ENCODE data around the gene PTH2. TPM values are rescaled to one million over a fixed set of nuclear protein-coding genes. Genes with fewer than 3 reads are reported as not detected.

PTH2 gene
- total RNA-seq, 4 donors from 2014 or later, result not detected

GRCh38 chr19:49411681-49412326 lies 11.4 kb downstream of the PTH2 start:
- H3K27me3 ChIP-seq, result peaks cover 16% of the 10 kb centered on the region
- TF ChIP-seq CTCF (IDR thresholded peaks at IDR 0.05), result no peak
- TF ChIP-seq POLR2AphosphoS5 (IDR thresholded peaks at IDR 0.05), result no peak
- no peak for TF ChIP-seq POLR2A (IDR thresholded peaks at IDR 0.05)
- TF ChIP-seq EP300 (IDR thresholded peaks at IDR 0.05), result no peak
- H3K4me1 ChIP-seq, result no peaks in the 10 kb centered on the region
- no peaks in the 10 kb centered on the region for H3K9me3 ChIP-seq
- WGBS, result 84% methylated on average over 3 of the region's 3 CpGs
- H3K36me3 ChIP-seq, result no peaks in the 10 kb centered on the region
- no peak for DNase-seq (ENCODE audit: low spot score in 2 of 2)
- no peak overlapping the region for H3K27ac ChIP-seq
- H3K4me3 ChIP-seq, result no peak overlapping the region

- 78% methylated on average over 5 of the region's 5 CpGs for WGBS
- H3K36me3 ChIP-seq, result no peaks in the 10 kb centered on the region
- no peak for TF ChIP-seq POLR2A (IDR thresholded peaks at IDR 0.05)
- TF ChIP-seq CTCF (IDR thresholded peaks at IDR 0.05), result no peak
- no peaks in the 10 kb centered on the region for H3K9me3 ChIP-seq
- H3K27me3 ChIP-seq, result no peaks in the 10 kb centered on the region
- DNase-seq (ENCODE audit: low spot score in 2 of 2), result no peak
- H3K4me1 ChIP-seq, result no peaks in the 10 kb centered on the region
- H3K27ac ChIP-seq, result no peak overlapping the region
- H3K4me3 ChIP-seq, result no peak overlapping the region
These were observed 13.7 kb downstream of the PTH2 start for GRCh38 chr19:49409441-49410029.

- 88% methylated on average over 8 of the region's 8 CpGs for WGBS
- no peaks in the 10 kb centered on the region for H3K36me3 ChIP-seq
These were observed 14.3 kb downstream of the PTH2 start for GRCh38 chr19:49408816-49409440.

GRCh38 chr19:49407482-49408015 lies 15.7 kb downstream of the PTH2 start:
- DNase-seq (ENCODE audit: low spot score in 2 of 2), result no peak
- no peaks in the 10 kb centered on the region for H3K9me3 ChIP-seq
- no peaks in the 10 kb centered on the region for H3K27me3 ChIP-seq
- H3K36me3 ChIP-seq, result no peaks in the 10 kb centered on the region
- no peak overlapping the region for H3K4me3 ChIP-seq
- WGBS, result 90% methylated on average over 16 of the region's 16 CpGs
- no peak overlapping the region for H3K27ac ChIP-seq
- TF ChIP-seq POLR2A (IDR thresholded peaks at IDR 0.05) (no peak), CTCF (IDR thresholded peaks at IDR 0.05) (no peak), POLR2AphosphoS5 (IDR thresholded peaks at IDR 0.05) (no peak), EP300 (IDR thresholded peaks at IDR 0.05) (no peak)
- H3K4me1 ChIP-seq, result no peaks in the 10 kb centered on the region

More at GRCh38 chr19:49408816-49409440, 14.3 kb downstream of the PTH2 start:
- Histone ChIP-seq H3K9me3 (no peaks in the 10 kb centered on the region), H3K27ac (no peak overlapping the region), H3K4me1 (no peaks in the 10 kb centered on the region), H3K27me3 (no peaks in the 10 kb centered on the region), H3K4me3 (no peak overlapping the region)
- DNase-seq (ENCODE audit: low spot score in 2 of 2), result no peak
- TF ChIP-seq CTCF (IDR thresholded peaks at IDR 0.05), result no peak
- no peak for TF ChIP-seq POLR2AphosphoS5 (IDR thresholded peaks at IDR 0.05)
- TF ChIP-seq POLR2A (IDR thresholded peaks at IDR 0.05), result no peak

GRCh38 chr19:49407079-49407478 lies 16.2 kb downstream of the PTH2 start:
- Histone ChIP-seq H3K27ac (no peak overlapping the region), H3K9me3 (no peaks in the 10 kb centered on the region), H3K4me1 (no peaks in the 10 kb centered on the region), H3K36me3 (no peaks in the 10 kb centered on the region), H3K27me3 (no peaks in the 10 kb centered on the region), H3K4me3 (no peak overlapping the region)
- WGBS, result 81% methylated on average over 7 of the region's 7 CpGs
- TF ChIP-seq CTCF (IDR thresholded peaks at IDR 0.05) (no peak), EP300 (IDR thresholded peaks at IDR 0.05) (no peak), POLR2AphosphoS5 (IDR thresholded peaks at IDR 0.05) (no peak), POLR2A (IDR thresholded peaks at IDR 0.05) (no peak)
- no peak for DNase-seq (ENCODE audit: low spot score in 2 of 2)

Measured in suprapubic skin (tissue), 4 donors.